HL-60/S4 treated with retinoic acid at 250 ng/mL for 4 days and 3 days (cell line): ENCODE data around the gene MTHFD2L.

Source experiments
- in situ Hi-C: fragments of 300-500 bp; cut with MboI; formaldehyde crosslinking; loops from 2 replicates; pipeline ENCODE4 v1.7.0; 2022; ENCODE audit warnings: low sequenced_read_pairs

Gene MTHFD2L

GRCh38 chr4:74230902-74231499, 73.1 kb downstream of the MTHFD2L start:
- in situ Hi-C loops, result no loop called here

- in situ Hi-C loops, result no loop called here
Measured at GRCh38 chr4:74235135-74235534, 77.2 kb downstream of the MTHFD2L start.

- in situ Hi-C loops, result no loop called here
Measured at GRCh38 chr4:74237425-74237966, 79.6 kb downstream of the MTHFD2L start.

- in situ Hi-C loops, result no loop called here
Measured at GRCh38 chr4:74244049-74244448, 86.1 kb downstream of the MTHFD2L start.

GRCh38 chr4:74252933-74253332, 95.0 kb downstream of the MTHFD2L start:
- in situ Hi-C loops, result no loop called here

- in situ Hi-C loops, result no loop called here
Measured at GRCh38 chr4:74254386-74254785, 96.5 kb downstream of the MTHFD2L start.

GRCh38 chr4:74255096-74255495, 97.2 kb downstream of the MTHFD2L start:
- in situ Hi-C loops, result no loop called here

GRCh38 chr4:74258963-74259362, 101.0 kb downstream of the MTHFD2L start:
- in situ Hi-C loops, result no loop called here

GRCh38 chr4:74260036-74260435, 102.1 kb downstream of the MTHFD2L start:
- in situ Hi-C loops, result no loop called here

GRCh38 chr4:74262522-74262921, 104.6 kb downstream of the MTHFD2L start:
- in situ Hi-C loops, result no loop called here

GRCh38 chr4:74263551-74263950, 105.6 kb downstream of the MTHFD2L start:
- in situ Hi-C loops, result no loop called here

GRCh38 chr4:74266081-74266480, 108.2 kb downstream of the MTHFD2L start:
- in situ Hi-C loops, result no loop called here

GRCh38 chr4:74267998-74268606, 110.2 kb downstream of the MTHFD2L start:
- in situ Hi-C loops, result no loop called here

- in situ Hi-C loops, result no loop called here
Measured at GRCh38 chr4:74268643-74269042, 110.7 kb downstream of the MTHFD2L start.

- in situ Hi-C loops, result no loop called here
Measured at GRCh38 chr4:74278490-74278889, 120.6 kb downstream of the MTHFD2L start.

GRCh38 chr4:74279716-74280115, 121.8 kb downstream of the MTHFD2L start:
- in situ Hi-C loops, result no loop called here

GRCh38 chr4:74282926-74283325, 125.0 kb downstream of the MTHFD2L start:
- in situ Hi-C loops, result no loop called here

- in situ Hi-C loops, result no loop called here
Measured at GRCh38 chr4:74283614-74284013, 125.7 kb downstream of the MTHFD2L start.

- in situ Hi-C loops, result no loop called here
Measured at GRCh38 chr4:74284053-74284452, 126.1 kb downstream of the MTHFD2L start.

- in situ Hi-C loops, result no loop called here
Measured at GRCh38 chr4:74287164-74287563, 129.2 kb downstream of the MTHFD2L start.

GRCh38 chr4:74287791-74288190, 129.9 kb downstream of the MTHFD2L start:
- in situ Hi-C loops, result no loop called here

GRCh38 chr4:74291471-74291870, 133.6 kb downstream of the MTHFD2L start:
- in situ Hi-C loops, result no loop called here
